HK-2 (cell line): Measurements from ENCODE around the gene MUC5AC.
"Not testable (repeated sequence)": the region's sequence is repeated elsewhere in the genome, so short reads cannot be mapped to it uniquely, and the experiment has no call there.

Experiments used
- DNase-seq: peaks from one replicate; pipeline ENCODE4 v3.0.0-alpha.2; 2018; ENCODE audit not compliant: unreplicated experiment

The MUC5AC gene

GRCh38 chr11:1157645-1158591 lies at the start of gene MUC5AC:
Gene MUC5AC, plus strand, starts transcription at chr11:1157953. Its CDS starts 47 bp downstream, at chr11:1158000.
- no peak for DNase-seq

- no peak for DNase-seq
Observed at GRCh38 chr11:1108246-1108900, 49.4 kb upstream of the MUC5AC start.

GRCh38 chr11:1109101-1109917 lies 48.4 kb upstream of the MUC5AC start:
- no peak for DNase-seq

DNA sequence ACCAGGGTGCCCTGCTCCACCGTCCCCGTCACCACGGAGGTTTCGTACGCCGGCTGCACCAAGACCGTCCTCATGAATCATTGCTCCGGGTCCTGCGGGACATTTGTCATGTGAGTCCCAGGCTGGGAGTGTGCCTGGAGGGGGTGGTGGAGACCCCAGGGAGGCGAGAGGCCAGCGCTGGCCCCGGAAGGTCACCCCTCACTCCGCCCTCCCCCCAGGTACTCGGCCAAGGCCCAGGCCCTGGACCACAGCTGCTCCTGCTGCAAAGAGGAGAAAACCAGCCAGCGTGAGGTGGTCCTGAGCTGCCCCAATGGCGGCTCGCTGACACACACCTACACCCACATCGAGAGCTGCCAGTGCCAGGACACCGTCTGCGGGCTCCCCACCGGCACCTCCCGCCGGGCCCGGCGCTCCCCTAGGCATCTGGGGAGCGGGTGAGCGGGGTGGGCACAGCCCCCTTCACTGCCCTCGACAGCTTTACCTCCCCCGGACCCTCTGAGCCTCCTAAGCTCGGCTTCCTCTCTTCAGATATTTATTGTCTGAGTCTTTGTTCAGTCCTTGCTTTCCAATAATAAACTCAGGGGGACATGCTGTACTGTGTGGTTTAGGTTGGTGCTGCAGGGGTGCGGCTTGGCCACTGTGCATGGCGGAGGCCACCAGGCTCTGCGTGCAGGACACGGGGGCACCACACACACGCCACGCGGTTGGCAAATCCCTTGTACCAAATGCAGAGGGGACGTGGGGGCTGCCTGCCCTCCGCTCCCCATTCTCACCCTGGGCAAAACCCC lies 47.6 kb upstream of the MUC5AC start:
- no peak for DNase-seq

DNA sequence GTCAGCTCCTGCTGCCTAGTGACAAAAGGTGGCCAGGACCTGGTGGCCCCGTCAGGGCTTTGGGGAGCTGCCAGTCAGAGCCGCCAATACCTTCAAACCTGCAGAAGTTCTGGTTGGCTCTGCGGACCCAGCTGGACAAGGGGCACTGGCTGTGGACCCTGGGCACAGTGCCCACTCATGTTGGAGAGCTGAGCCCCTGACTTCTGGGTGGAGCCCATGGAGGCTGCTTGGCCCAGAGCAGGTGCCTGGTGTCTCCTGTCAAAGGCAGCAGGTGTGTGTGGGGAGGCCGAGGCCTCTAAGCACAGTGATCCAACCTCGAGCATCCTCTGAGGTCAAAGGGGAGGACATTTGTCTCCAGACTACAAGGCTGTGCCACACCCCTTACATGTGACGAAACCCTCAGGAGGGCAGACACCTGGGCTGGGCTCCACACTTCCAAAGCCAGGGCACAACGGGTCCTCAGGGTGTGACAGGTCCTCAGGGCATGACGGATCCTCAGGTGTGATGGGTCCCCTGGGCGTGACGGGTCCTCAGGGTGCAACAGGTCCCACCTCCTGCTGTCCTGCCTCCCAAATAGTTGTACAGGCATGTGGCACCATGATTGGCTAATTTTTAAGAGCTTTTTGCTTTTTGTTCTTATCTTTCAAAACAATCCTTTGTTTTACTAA lies 46.1 kb upstream of the MUC5AC start:
- no peak for DNase-seq

- no peak for DNase-seq
Observed at GRCh38 chr11:1112351-1113191, 45.2 kb upstream of the MUC5AC start.

DNA sequence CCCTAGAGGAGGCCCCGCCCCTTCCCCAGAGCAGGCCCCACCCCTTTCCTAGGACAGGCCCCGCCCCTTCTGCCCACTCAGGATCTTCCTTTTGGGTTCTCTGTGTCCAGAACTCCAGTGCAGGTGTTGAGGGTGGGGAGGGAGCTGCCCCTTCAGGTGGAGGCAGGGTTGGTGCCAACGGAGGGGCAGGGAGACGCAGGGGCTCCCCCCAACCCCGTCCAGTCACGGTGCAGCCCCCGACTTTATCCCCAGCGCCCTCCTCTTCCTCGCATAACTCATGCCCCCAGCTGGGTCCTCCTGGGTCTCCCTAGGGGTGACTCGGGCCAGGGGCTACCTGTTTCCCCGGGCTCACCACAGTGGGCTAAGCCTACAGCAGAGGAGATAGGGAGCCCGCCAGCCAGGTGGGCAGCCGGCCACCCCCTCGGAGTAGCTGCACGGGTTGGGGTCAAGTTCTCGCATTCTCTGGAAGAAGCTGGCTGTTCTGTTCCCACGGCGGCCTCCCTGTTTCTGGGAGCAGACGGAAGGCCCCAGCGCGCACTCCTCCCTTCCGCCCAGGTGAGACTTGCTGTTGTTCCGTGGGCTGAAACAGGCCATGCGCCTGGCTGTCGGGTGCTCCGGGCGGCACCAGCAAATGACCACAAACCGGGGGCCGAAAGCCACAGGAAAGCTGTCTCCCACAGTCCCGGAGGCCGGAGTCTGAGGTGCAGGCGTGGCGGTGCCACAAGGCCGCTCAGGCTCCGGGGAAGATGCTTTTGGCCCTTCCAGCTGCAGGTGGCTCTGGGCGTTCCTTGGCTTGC lies 44.1 kb upstream of the MUC5AC start:
- DNase-seq: no peak

DNA sequence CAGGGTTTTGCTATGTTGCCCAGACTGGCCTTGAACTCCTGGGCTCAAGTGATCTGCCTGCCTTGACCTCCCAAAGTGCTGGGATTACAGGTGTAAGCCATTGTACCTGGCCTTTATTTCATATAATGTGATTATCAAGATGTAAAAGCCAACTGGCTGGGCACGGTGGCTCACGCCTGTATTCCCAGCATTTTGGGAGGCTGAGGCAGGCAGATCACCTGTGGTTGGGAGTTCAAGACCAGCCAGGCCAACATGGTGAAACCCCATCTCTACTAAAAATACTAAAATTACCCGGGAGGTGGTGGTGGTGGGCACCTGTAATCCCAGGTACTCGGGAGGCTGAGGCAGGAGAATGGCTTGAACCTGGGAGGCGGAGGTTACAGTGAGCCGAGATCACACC lies 42.5 kb upstream of the MUC5AC start:
- DNase-seq: not testable (repeated sequence)

DNA sequence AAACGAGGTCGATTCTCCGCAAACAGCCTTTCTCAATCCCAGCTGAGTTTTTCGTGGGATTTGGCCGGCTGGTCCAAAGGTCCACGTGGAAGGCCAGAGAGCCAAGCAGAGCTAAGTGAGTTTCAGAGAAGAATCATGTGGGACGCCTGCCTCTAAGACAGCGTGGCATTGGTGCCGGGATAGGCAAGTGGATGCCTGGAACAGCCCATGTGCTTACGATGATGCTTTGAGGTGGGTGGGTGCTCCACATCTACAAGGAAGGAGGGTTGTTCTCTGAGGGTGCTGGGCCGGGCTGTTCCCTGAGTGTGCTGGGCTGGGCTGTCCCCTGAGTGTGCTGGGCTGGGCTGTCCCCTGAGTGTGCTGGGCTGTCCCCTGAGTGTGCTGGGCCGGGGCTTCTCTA lies 41.6 kb upstream of the MUC5AC start:
- DNase-seq: no peak

DNA sequence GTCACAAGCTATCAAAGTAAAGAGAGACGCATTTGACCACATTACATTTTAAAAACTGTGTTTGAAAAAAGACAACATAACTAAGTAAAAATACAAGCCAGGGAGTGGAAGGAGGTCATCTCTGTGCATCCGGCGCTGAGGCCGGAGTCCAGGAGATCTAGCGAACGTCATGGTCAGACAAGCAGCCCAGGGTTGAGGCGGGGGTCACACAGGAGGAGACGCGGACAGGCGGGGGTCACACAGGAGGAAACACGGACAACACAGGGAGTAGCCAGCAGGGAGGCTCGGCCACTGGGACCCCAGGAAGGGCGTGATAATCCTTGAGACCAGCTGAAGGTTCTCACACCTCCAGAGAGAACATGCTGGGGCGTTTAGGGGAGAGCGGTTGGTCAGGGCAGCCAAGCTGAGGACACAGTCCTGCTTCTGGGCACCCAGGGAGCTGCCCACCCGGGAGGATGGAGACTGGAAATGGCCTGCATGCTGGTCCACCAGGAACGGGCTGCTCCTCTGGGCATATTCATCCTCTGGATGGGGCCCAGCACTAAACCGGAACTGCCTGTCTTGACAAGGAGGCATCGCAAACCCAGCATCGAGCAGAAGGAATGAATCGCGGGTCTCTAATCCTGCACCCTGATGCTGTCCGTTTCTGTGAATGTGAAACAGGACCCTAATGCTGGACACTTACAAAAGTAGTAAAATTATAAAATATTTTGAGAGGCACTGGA lies 40.9 kb upstream of the MUC5AC start:
- no peak for DNase-seq

- no peak for DNase-seq
Observed at GRCh38 chr11:1117992-1118391, 39.8 kb upstream of the MUC5AC start.

DNA sequence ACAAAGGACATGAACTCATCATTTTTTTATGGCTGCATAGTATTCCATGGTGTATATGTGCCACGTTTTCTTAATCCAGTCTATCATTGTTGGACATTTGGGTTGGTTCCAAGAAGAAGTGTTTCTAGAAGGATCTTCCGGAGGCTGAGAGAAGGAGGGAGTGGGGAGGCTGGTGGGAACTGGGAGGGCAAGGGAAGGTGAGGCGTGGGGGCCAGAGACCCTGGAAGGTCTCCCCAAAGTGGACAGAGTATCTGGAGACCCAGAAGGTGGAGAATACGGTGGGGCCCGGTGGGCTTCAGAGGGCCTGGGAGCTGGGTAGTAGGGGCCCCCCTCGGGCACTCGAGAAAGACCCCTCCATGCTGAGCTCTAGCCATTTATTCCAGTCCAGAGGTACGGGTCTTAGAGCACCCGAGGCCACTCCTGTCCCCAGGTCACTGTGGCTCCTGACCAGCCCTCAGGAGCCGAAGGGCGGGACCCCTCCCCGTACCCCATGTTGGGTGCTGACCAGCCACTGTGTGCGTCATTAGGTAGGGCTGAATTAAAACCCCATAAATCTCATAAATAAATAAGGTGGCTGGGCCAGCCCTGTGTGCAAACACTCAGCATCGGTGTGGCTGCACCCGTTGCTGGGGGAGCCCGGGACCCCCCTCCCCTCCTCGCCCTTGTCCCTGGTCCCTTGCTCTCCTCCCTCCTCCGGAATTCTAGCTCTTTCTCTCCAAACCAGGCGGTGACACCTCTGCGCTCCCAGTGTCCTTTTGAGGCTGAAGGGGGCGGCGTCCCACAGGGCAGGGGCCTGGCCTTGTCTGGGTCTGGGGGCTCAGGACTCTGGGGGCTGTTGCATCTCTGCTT lies 38.8 kb upstream of the MUC5AC start:
- DNase-seq: no peak

DNA sequence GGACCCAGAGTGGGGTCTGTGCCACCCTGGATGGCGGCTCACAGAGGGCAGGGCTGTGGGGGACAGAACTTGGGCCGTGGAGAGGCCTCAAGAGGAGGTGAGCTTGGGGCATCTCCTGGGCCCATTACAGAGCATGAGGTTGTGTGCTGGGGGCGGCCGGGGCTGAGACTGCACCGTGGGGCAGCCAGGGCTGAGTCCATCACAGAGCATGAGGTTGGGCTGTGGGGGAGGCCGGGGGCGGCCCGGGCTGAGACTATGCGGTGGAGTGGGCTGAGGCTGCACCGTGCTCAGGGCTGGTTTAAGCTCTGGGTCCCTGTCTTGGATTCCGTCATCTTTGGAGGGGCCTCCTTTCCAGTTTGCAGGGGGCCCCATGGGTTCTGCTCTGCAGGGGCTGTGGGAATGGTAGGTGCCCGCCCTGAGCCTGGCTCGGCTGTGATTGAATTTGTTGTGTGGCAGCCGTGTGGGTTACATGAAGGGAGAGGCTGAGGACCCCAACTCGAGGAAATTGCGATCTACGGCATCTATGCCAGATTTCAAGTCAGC lies 38.1 kb upstream of the MUC5AC start:
- no peak for DNase-seq

GRCh38 chr11:1120532-1121330 lies 37.0 kb upstream of the MUC5AC start:
- DNase-seq: no peak

GRCh38 chr11:1121331-1121812 lies 36.4 kb upstream of the MUC5AC start:
- DNase-seq: no peak
